ENCODE results near the gene SUPV3L1.
A peak's percentile ranks its signal among the peaks of the same experiment; 100 is the strongest.
"Not testable (repeated sequence)": the region's sequence is repeated elsewhere in the genome, so short reads cannot be mapped to it uniquely, and the experiment has no call there.

The SUPV3L1 gene

DNA sequence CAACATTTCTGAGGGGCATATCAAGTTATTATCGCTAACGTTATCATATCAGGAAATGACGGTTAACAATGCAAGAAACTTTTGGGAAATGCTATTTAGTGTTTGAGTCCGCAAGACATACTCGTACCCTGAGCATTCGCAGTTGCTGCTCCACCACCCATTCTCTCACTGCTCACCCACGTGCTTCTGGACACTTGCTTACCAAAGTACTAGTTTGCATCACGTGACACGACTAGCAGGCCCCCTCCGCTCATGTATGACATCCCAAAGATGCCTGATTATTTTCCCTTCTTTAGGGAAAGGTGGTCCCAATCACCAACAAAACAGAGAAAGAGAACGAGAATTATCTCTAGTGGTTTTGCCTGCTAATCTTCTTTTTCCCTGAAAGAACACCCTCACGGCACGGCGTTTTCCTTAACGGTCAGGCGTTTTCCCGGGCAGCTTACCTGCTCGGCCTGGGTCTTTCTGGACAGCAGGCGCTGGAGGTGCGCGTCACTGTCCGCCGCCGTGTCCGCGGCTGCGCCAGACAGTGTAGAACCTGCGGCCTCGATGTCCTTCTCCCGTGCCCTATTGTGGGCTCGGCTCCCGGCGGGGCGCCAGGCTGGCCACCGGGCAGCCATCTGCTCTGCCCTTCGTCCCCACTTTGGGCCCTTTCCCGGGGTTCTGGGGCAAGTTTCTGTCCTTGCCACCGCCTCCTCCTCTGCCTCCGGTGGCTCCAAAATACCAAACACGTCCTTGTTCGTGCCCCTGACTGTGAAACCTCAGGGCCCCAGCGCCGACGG lies at the start of gene SUPV3L1:
TSS of gene SUPV3L1 (plus strand) at position 492 of the 782 bp plus-strand sequence. CDS start at position 550, 58 bp downstream.
- TF ChIP-seq, protein P1, sequence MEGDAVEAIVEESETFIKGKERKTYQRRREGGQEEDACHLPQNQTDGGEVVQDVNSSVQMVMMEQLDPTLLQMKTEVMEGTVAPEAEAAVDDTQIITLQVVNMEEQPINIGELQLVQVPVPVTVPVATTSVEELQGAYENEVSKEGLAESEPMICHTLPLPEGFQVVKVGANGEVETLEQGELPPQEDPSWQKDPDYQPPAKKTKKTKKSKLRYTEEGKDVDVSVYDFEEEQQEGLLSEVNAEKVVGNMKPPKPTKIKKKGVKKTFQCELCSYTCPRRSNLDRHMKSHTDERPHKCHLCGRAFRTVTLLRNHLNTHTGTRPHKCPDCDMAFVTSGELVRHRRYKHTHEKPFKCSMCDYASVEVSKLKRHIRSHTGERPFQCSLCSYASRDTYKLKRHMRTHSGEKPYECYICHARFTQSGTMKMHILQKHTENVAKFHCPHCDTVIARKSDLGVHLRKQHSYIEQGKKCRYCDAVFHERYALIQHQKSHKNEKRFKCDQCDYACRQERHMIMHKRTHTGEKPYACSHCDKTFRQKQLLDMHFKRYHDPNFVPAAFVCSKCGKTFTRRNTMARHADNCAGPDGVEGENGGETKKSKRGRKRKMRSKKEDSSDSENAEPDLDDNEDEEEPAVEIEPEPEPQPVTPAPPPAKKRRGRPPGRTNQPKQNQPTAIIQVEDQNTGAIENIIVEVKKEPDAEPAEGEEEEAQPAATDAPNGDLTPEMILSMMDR (IDR thresholded peaks at IDR 0.05; ENCODE audit: low read depth, low read length): no peak
- peak within 1 kb of the TSS; percentile 96 for H3K4me3 ChIP-seq (ENCODE audit: low read depth, low read length)
- H3K36me3 ChIP-seq: peaks cover 19% of the 10 kb centered on the region
- H3K27me3 ChIP-seq (ENCODE audit: insufficient read depth, low read depth, severe bottlenecking): no peaks in the 10 kb centered on the region
- H3K27ac ChIP-seq: peak within 1 kb of the TSS; percentile 99
- peak; percentile 94 for DNase-seq
- H3K9me3 ChIP-seq (ENCODE audit: severe bottlenecking): no peaks in the 10 kb centered on the region

DNA sequence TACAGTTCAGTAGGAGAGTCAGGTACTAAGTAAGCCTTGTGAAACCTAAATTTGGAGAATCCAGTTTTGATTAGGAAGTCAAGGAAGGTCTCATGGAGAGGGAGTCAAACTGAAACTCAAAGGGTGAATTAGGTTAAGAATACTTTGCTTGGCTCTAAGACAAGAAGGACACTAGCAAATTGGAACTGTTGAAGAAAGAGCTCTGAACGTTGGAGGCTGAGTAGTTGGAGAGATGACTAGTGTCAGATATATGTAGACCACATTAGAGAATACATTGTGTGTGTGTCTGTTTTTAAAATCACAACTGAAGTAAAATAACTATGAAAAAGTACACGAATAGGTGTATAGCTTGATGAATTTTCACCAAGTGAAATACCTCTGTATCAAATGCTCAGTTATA lies 49.8 kb upstream of the SUPV3L1 start:
- no peak for DNase-seq
- Histone ChIP-seq H3K36me3 (peaks cover 24% of the 10 kb centered on the region), H3K27me3 (ENCODE audit: insufficient read depth, low read depth, severe bottlenecking) (no peaks in the 10 kb centered on the region), H3K4me3 (ENCODE audit: low read depth, low read length) (no peak overlapping the region), H3K27ac (no peak overlapping the region), H3K9me3 (ENCODE audit: severe bottlenecking) (no peaks in the 10 kb centered on the region)
- TF ChIP-seq, protein P1 (IDR thresholded peaks at IDR 0.05; ENCODE audit: low read depth, low read length): no peak

DNA sequence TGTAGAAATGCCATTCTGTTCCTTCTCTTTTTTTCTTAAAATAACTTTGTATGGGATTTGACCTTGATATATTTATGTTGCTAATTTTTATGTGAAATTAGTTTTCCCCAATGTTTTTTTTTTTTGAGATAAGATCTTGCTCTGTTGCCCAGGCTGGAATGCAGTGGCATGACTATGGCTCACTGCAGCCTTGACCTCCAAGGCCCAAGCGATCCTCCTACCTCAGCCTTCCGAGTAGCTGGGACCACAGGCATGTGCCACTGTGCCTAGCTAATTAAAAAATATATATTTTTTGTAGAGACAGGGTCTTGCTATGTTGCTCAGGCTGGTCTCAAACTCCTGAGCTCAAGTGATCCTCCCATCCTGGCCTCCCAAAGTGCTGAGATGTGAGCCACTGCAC lies 40.1 kb upstream of the SUPV3L1 start:
- TF ChIP-seq, protein P1 (IDR thresholded peaks at IDR 0.05; ENCODE audit: low read depth, low read length): no peak
- no peak overlapping the region for H3K27ac ChIP-seq
- H3K36me3 ChIP-seq: peaks cover 15% of the 10 kb centered on the region
- H3K9me3 ChIP-seq (ENCODE audit: severe bottlenecking): no peaks in the 10 kb centered on the region
- H3K27me3 ChIP-seq (ENCODE audit: insufficient read depth, low read depth, severe bottlenecking): no peaks in the 10 kb centered on the region
- DNase-seq: no peak
- no peak overlapping the region for H3K4me3 ChIP-seq (ENCODE audit: low read depth, low read length)

DNA sequence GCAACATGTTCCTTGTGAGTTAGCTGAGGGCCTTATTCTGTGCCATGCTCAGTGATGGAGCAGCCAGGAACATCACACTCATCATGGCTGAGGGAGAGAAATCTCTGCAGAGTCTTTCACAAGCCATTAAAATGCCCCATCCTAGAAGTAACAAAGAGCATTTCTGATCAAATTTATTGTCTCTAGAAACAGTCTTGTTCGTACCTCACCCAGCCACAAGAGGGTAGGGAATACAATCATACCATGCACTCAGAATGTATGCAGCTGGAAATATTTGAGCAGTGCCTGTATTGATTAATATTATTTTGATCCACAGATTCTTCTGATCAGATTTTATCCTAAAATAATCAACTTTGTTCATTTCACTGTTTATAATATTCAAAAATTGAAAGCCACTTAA lies 38.7 kb upstream of the SUPV3L1 start:
- TF ChIP-seq, protein P1 (IDR thresholded peaks at IDR 0.05; ENCODE audit: low read depth, low read length): no peak
- H3K36me3 ChIP-seq: peaks cover 11% of the 10 kb centered on the region
- no peaks in the 10 kb centered on the region for H3K9me3 ChIP-seq (ENCODE audit: severe bottlenecking)
- H3K27me3 ChIP-seq (ENCODE audit: insufficient read depth, low read depth, severe bottlenecking): no peaks in the 10 kb centered on the region
- H3K4me3 ChIP-seq (ENCODE audit: low read depth, low read length): no peak overlapping the region
- DNase-seq: no peak
- H3K27ac ChIP-seq: no peak overlapping the region

DNA sequence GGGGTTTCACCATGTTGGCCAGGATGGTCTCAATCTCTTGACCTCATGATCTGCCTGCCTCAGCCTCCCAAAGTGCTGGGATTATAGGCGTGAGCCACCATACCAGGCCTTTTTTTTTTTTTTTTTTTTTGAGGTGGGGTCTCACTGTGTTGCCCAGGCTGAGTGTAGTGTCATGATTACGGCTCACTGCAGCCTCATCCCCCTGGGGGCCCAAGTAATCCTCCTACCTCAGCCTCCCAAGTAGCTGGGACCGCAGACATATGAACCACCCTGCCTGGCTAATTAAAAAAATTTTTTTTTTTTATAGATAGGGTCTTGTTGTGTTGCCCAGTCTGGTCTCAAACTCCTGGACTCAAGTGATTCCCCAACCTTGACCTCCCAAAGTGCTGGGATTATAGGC lies 38.0 kb upstream of the SUPV3L1 start:
- H3K36me3 ChIP-seq; H3K9me3 ChIP-seq (ENCODE audit: severe bottlenecking); DNase-seq; H3K27me3 ChIP-seq (ENCODE audit: insufficient read depth, low read depth, severe bottlenecking); H3K27ac ChIP-seq; H3K4me3 ChIP-seq (ENCODE audit: low read depth, low read length): not testable (repeated sequence)

DNA sequence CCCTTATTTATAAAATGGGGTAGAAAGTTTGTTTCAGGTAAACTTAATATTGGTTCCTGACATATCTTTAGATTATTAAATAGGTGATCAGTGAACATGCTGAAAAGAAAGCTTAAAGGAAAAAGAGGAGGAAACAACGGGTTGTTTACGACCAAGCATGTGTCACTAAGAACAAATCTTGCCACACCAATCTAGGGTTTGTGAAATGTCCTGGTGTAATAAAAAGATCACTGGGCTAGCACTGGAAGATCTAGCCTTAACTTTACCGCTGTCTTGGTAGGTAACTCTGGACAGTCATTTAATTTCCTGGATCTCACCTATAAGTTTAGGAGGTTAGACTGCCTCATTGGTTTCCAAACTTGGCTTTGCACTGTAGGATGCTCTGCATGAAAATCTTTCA lies 37.1 kb upstream of the SUPV3L1 start:
- Histone ChIP-seq H3K27me3 (ENCODE audit: insufficient read depth, low read depth, severe bottlenecking) (no peaks in the 10 kb centered on the region), H3K36me3 (peaks cover 4% of the 10 kb centered on the region), H3K27ac (no peak overlapping the region), H3K9me3 (ENCODE audit: severe bottlenecking) (no peaks in the 10 kb centered on the region), H3K4me3 (ENCODE audit: low read depth, low read length) (no peak overlapping the region)
- no peak for DNase-seq
- TF ChIP-seq, protein P1 (IDR thresholded peaks at IDR 0.05; ENCODE audit: low read depth, low read length): no peak

Data from WERI-Rb-1 (cell line).